Mucosa of rectum (tissue), 2 donors: ENCODE results near the gene UACA.

Experiments used
- H3K27ac ChIP-seq, 2 donors: one replicate each; pipeline ENCODE4 v1.7.0; 2013; ENCODE audit warnings: inconsistent platforms in 2 of 2, low read depth in 2 of 2, low read length in 2 of 2
- H3K27me3 ChIP-seq, 2 donors: one replicate each; pipeline ENCODE4 v1.7.0; 2013; ENCODE audit warnings: low read length in 2 of 2; ENCODE audit not compliant: control insufficient read depth in 2 of 2, insufficient read depth in 2 of 2
- H3K36me3 ChIP-seq, 2 donors: one replicate each; pipeline ENCODE4 v1.7.0; 2013; ENCODE audit warnings: low read length in 2 of 2; ENCODE audit not compliant: control insufficient read depth in 2 of 2, insufficient read depth in 2 of 2
- H3K4me1 ChIP-seq, 2 donors: one replicate each; pipeline ENCODE4 v1.7.0; 2013; ENCODE audit warnings: low read length in 2 of 2, mild to moderate bottlenecking in 1 of 2; ENCODE audit not compliant: control insufficient read depth in 2 of 2, insufficient read depth in 2 of 2
- H3K4me3 ChIP-seq, 2 donors: one replicate each; pipeline ENCODE4 v1.7.0; 2013; ENCODE audit warnings: low read length in 2 of 2
- H3K9ac ChIP-seq, 2 donors: one replicate each; pipeline ENCODE4 v1.7.0; 2013; ENCODE audit warnings: low read length in 2 of 2, low read depth in 1 of 2, mild to moderate bottlenecking in 1 of 2
- H3K9me3 ChIP-seq, 2 donors: one replicate each; pipeline ENCODE4 v1.7.0; 2013; ENCODE audit warnings: low read length in 2 of 2; ENCODE audit not compliant: control insufficient read depth in 2 of 2
- donor health status: healthy.
- donor health status: Normal muscosa, but diverticular disease.

UACA gene

DNA sequence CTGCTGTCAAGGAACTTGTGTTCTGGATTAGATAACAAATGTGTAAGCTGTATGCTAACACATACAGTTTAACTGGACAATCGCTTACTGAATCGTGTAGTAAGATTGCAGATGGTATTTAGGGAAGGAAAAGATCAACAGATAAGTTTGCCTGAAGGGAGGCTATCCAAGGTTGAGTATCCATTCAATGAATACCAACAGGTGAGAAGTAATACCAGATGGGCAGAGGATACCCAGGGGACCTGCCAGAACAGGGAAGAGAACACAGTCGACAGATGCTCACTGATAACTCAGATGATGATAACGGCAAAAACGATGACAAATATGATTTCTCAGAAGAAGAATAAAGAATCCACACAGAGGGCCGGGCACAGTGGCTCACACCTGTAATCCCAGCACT is 3.2 kb upstream of the UACA start:
- no peaks in the 10 kb centered on the region for H3K36me3 ChIP-seq
- peaks cover 2 to 4% of the 10 kb centered on the region in 2 donors for H3K27me3 ChIP-seq
- no peak overlapping the region for H3K27ac ChIP-seq
- H3K9me3 ChIP-seq, result no peaks in the 10 kb centered on the region
- H3K9ac ChIP-seq, result no peak overlapping the region
- H3K4me1 ChIP-seq, result peaks cover 4 to 12% of the 10 kb centered on the region in 2 donors
- no peak overlapping the region for H3K4me3 ChIP-seq

DNA sequence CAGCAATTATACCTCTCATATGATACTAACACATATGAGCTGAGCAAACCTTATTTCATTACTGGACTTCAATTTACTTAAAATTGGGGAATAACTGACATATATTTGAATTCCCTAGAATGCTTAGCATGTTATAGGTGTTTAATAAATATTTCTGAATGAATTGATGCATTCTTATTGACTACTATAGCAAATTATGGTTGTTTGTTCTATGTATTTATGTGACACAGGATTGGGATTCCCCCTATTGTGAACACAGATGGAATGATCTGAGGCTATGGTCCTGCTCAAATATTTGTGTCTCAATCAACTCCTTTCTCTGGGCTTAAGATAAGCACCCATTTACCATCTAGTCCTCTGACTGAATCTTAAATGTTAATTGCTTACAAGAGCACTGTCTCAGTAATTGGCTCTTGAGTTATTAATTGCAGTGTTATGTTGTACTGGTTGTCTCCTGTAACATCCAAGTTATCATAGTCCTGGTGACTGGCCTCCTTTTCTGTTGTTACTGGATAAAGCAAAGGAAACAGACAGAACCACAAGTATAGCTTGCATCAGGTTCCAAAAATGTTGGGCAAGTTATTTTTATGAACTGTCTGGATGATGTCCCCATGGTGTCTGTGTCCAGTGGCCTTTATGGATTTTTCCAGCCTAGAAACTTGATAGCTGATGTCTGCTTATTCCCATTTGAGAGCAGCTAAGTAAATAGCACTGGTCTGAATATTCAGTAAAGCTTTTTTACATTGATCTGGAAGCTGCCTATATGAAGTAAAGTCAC is 2.3 kb upstream of the UACA start:
- peaks cover 9 to 13% of the 10 kb centered on the region in 2 donors for H3K4me1 ChIP-seq
- H3K9ac ChIP-seq, result no peak overlapping the region
- no peaks in the 10 kb centered on the region for H3K36me3 ChIP-seq
- H3K4me3 ChIP-seq, result no peak overlapping the region
- H3K27me3 ChIP-seq, result peaks cover 2 to 4% of the 10 kb centered on the region in 2 donors
- no peak overlapping the region for H3K27ac ChIP-seq
- no peaks in the 10 kb centered on the region for H3K9me3 ChIP-seq

DNA sequence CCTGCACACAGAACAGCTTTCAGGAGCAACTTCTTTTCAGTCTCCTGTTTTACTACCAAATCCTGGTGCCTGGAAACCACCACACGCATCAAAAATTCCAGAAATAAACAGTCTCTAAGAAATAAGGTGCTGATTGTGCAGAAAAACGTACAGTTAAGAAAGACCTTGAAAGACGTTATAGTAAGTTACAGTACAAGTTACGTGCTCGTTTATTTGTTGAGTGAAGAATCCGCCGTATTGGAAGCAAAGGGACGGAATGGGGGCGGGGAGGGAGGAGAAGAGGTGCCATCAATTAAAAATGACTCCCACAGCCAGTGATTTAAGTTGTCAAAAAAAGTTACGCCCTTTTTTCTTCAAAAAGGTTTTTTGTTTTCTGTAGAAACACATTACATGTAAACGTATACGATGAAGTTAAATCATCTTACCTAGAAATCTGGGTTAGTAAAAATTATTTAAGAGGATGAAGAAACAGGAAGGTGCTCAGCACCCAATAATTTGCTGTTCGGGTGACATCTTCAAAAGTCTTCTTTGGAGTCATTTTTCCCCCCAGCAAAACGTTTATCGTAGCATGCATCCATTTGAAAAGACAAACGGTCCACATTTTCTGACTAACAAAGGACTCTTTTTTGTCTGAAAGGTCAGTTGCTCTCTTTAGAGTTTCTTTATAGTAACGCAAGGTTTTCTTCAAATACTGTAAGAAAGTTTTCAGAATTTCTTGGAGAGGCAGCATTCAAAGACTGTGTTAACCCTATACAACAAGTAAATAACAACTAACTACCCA is 782 bp upstream of the UACA start:
- Histone ChIP-seq H3K27me3 (peaks cover 2 to 4% of the 10 kb centered on the region in 2 donors), H3K36me3 (no peaks in the 10 kb centered on the region), H3K4me1 (peaks cover 9 to 13% of the 10 kb centered on the region in 2 donors), H3K4me3 (peak overlapping the region; percentile 84 to 90), H3K9ac (peak overlapping the region; percentile 66 to 99), H3K27ac (peak overlapping the region; percentile 95 to 97), H3K9me3 (no peaks in the 10 kb centered on the region)

DNA sequence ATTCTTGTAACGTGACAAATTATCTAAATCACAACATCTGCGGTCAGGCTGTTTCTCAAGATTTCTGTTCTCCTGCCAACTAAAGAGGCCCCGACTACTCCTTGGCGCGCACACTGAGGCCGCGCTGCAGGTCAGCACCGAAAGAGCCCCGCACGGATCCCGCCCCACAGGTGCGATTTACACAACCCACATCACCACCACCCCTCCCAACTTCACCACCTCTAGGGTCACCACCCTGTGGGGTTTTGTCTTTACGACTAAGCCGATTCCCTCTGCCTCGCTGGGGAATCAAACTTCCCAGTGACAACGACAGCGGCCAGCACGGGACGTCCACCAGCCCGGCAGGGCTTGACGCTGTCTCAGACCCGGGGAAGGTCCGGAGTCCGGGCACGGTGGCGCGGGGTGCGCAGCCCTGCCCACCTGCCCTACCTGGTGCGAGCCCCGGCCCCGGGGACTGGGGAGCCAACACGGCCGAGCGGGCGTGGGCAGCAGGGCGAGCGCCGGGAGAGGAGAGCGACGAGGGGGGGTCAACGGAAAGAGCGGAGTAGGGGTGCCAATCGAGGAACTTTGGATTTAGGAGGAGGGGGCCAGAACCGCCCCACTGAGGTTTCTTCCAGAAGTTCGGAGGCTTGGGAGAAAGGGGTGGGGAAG is 764 bp downstream of the UACA start:
- Histone ChIP-seq H3K4me3 (peak overlapping the region; percentile 84 to 90), H3K4me1 (peaks cover 9 to 13% of the 10 kb centered on the region in 2 donors), H3K9me3 (no peaks in the 10 kb centered on the region), H3K27ac (peak overlapping the region; percentile 95 to 97), H3K36me3 (no peaks in the 10 kb centered on the region), H3K9ac (peak overlapping the region; percentile 88 to 99), H3K27me3 (peaks cover 2 to 4% of the 10 kb centered on the region in 2 donors)

DNA sequence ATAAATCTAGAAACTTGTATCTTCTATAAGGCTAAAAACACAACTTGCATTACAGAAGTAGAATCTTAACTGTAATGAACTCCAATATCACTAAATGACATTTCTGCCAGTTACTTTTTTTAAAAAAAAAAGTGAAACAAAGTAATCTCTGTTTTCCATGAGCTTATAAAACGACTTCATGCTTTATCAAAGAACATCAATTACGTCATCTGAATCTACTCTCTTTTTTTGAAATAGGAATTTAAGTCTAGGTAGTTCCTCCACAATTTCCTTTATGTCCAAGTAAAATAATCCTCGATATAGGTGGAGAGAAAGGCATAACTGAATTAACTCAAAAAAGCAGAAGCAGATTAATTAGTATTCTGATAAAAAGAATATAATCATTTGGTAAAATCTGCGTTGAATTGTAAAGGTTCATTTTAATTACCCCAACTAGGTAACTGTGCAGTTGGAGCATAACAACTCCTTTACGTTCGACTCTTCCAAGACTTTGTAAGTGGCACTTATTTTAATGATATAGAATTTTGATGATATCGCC is 1.4 kb downstream of the UACA start:
- Histone ChIP-seq H3K27ac (peak overlapping the region; percentile 95 to 97), H3K9me3 (no peaks in the 10 kb centered on the region), H3K4me3 (peak overlapping the region; percentile 84 to 90), H3K4me1 (peaks cover 9 to 13% of the 10 kb centered on the region in 2 donors), H3K27me3 (peaks cover 2 to 4% of the 10 kb centered on the region in 2 donors), H3K9ac (peak overlapping the region; percentile 88 to 99), H3K36me3 (no peaks in the 10 kb centered on the region)

DNA sequence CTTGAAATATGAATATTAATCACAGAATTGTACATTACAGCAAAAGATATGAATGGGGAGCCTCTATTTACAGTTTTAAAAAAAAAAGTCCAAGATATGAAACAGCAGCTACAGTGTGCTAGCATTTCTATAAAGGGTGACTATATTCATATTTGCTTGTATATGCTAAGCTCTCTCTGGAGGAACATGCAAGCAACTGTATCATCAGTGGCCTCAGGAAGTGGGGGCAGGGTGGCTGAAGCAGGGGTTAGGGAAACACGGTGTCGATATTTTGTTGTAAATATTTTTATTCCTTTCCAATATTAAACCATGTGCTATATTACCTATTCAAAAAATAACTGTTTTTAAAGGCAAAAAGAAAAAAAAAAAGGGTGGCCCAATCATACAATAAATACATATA is 2.3 kb downstream of the UACA start:
- no peak overlapping the region for H3K27ac ChIP-seq
- no peak overlapping the region for H3K4me3 ChIP-seq
- H3K9me3 ChIP-seq, result no peaks in the 10 kb centered on the region
- no peak overlapping the region for H3K9ac ChIP-seq
- H3K4me1 ChIP-seq, result peaks cover 9 to 13% of the 10 kb centered on the region in 2 donors
- peaks cover 2 to 4% of the 10 kb centered on the region in 2 donors for H3K27me3 ChIP-seq
- no peaks in the 10 kb centered on the region for H3K36me3 ChIP-seq

DNA sequence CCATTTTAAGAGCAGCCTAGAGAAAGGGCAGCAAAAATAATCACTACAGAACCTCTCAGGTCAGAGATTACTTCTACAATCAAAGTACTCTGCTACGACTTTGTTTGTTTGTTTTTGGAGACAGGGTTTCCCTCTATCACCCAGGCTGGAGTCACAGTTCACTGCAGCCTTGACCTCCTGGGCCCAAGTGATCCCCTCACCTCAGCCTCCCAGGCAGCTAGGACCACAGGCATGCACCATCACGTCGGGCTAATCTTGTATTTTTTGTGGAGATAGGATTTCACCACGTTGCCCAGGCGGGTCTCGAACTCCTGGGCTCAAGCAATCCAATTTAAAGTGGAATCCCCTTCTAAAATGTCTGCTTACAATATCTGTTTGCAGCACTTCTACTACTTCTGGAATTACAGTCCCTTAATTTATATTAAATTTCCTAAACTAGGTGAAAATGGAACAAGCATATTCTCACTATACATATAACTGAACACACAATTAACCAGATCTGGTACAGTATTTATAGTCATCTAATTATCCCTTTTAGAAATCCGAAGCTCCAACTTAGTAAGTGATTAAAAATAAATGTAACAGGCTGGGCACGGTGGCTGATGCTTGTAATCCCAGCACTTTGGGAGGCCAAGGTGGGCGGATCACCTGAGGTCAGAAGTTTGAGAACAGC is 4.4 kb downstream of the UACA start:
- no peak overlapping the region for H3K27ac ChIP-seq
- peaks cover 7% of the 10 kb centered on the region in 2 donors for H3K4me1 ChIP-seq
- H3K36me3 ChIP-seq, result no peaks in the 10 kb centered on the region
- H3K9me3 ChIP-seq, result no peaks in the 10 kb centered on the region
- H3K9ac ChIP-seq, result no peak overlapping the region
- H3K27me3 ChIP-seq, result peaks cover 2 to 4% of the 10 kb centered on the region in 2 donors
- H3K4me3 ChIP-seq, result no peak overlapping the region

DNA sequence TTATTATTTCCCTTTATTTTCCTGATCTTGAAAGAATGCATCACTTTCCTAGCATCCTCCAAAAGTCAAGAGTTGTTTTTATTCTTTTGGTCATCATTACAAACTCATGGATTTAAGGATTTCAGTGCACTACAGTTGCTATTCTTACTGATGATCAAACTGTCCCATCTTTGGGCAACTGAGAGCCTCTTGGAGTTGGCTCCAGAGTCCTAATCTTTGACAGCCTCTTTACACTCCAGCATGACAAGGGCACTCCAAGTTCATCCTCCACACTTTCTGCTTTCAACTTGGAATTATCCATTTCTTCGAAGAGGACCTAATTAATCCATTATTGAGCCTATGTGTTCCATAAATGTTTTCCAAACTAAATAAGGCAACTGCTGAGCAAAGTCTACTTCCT is 5.7 kb downstream of the UACA start:
- Histone ChIP-seq H3K27ac (no peak overlapping the region), H3K36me3 (no peaks in the 10 kb centered on the region), H3K9me3 (no peaks in the 10 kb centered on the region), H3K4me1 (peaks cover 5% of the 10 kb centered on the region in 2 donors), H3K9ac (no peak overlapping the region), H3K4me3 (no peak overlapping the region), H3K27me3 (peaks cover 0 to 3% of the 10 kb centered on the region in 2 donors)

DNA sequence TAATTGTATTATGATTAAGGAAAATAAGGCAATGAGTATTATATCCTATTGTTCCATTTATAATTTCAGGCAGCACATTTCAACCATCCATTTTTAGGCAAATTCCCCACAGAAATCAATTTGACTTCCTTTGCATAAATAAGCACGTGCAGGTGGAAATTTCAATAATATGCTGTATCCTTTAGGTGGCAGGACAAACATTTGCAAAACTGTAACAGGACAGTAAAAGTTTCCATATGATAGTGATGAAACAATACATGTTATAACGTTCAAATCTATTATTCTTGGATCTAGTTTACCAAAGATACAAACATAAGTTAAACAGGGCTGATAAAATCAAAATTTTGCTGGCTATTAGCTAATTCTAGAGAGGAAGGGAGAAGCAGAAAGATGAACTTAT is 8.5 kb downstream of the UACA start:
- Histone ChIP-seq H3K9me3 (no peaks in the 10 kb centered on the region), H3K36me3 (no peaks in the 10 kb centered on the region), H3K27me3 (no peaks in the 10 kb centered on the region), H3K4me3 (no peak overlapping the region), H3K9ac (no peak overlapping the region), H3K27ac (no peak overlapping the region), H3K4me1 (peaks cover 0 to 3% of the 10 kb centered on the region in 2 donors)
